Upper lobe of left lung (tissue), 6 donors: ENCODE results near the gene HOXC11. TPM values are rescaled to one million over a fixed set of nuclear protein-coding genes. Genes with fewer than 3 reads are reported as not detected.
A peak's percentile ranks its signal among the peaks of the same experiment; 100 is the strongest.

Experiments used
- ATAC-seq, 2 donors: fragments of 200-7000 bp; cut with Tn5 transposase; one replicate each; pipeline ENCODE4 v1.9.1; 2022; ENCODE audit warnings: mild to moderate bottlenecking in 2 of 2, moderate library complexity in 2 of 2; ENCODE audit not compliant: low FRiP score in 2 of 2
- DNase-seq, 2 donors: peaks; one replicate each; pipeline ENCODE4 v3.0.0-alpha.2; 2019 to 2020
- H3K27ac ChIP-seq, 4 donors: fragments of 200-600 bp; sonication (generic); one replicate each; pipeline ENCODE4 v1.5.1; 2016 to 2019
- H3K27me3 ChIP-seq, 4 donors: fragments of 200-600 bp; sonication (generic); one replicate each; pipeline ENCODE4 v1.5.1; 2017 to 2019
- H3K36me3 ChIP-seq, 4 donors: fragments of 200-600 bp; sonication (generic); one replicate each; pipeline ENCODE4 v1.5.1; 2016 to 2019
- H3K4me1 ChIP-seq, 4 donors: fragments of 200-600 bp; sonication (generic); one replicate each; pipeline ENCODE4 v1.5.1; 2018 to 2019
- H3K4me3 ChIP-seq, 4 donors: fragments of 200-600 bp; sonication (generic); one replicate each; pipeline ENCODE4 v1.5.1; 2017 to 2019; ENCODE audit warnings: mild to moderate bottlenecking in 2 of 4, moderate library complexity in 1 of 4
- H3K9me3 ChIP-seq, 4 donors: fragments of 200-600 bp; sonication (generic); one replicate each; pipeline ENCODE4 v1.5.1; 2018 to 2019
- CTCF ChIP-seq, 6 experiments: fragments of 450-650 bp in 4 of 6; fragments of 200-600 bp in 2 of 6; sonication (generic) in 2 of 6; IDR thresholded peaks; one replicate each; pipeline ENCODE4 v1.5.1; 2016 to 2019; ENCODE audit warnings: antibody characterized with exemption in 6 of 6
- EP300 ChIP-seq, 4 donors: sonication (generic); formaldehyde crosslinking; IDR thresholded peaks; one replicate each; pipeline ENCODE4 v1.5.1; 2017; ENCODE audit warnings: antibody characterized with exemption in 4 of 4, control low read depth in 2 of 4
- POLR2A ChIP-seq, 4 donors: fragments of 450-650 bp; IDR thresholded peaks; one replicate each; pipeline ENCODE4 v1.5.1; 2016 to 2017; ENCODE audit warnings: antibody characterized with exemption in 4 of 4, mild to moderate bottlenecking in 2 of 4
- POLR2AphosphoS5 ChIP-seq, 2 donors: sonication (generic); formaldehyde crosslinking; IDR thresholded peaks; one replicate each; pipeline ENCODE4 v1.5.1; 2017; ENCODE audit warnings: antibody characterized with exemption in 2 of 2
- WGBS, 2 donors: methylation state at CpG; one replicate each; pipeline ENCODE4 v1.1.5; 2017 to 2018; 5-methylcytosine and 5-hydroxymethylcytosine counted together
- total RNA-seq, 6 donors: library from RNA; depleted of rRNA in 4 of 6; stranded (reverse); fragments of >200 nt in 4 of 6; gene quantifications; one replicate each; pipeline versions ENCODE4 v1.1.0 to v1.2.1, GENCODE V29; 2016 to 2021
- donor health status: DM: no; HTN: no; CAD: no; lungs with moderate emphysema.
- donor health status: DM: no; HTN: yes; CAD: no; lungs with severe emphysema.

HOXC11 gene
- total RNA-seq, 6 donors from 2014 or later: not detected

GRCh38 chr12:53996240-53997203, 23.6 kb downstream of the HOXC11 start:
- TF ChIP-seq EP300 (IDR thresholded peaks at IDR 0.05) (no peak), POLR2AphosphoS5 (IDR thresholded peaks at IDR 0.05) (no peak), CTCF (IDR thresholded peaks at IDR 0.05) (no peak), POLR2A (IDR thresholded peaks at IDR 0.05) (no peak)
- peak in 1 of 2 donors; percentile 35 for DNase-seq
- H3K4me1 ChIP-seq: peaks cover 28 to 48% (median 39%) of the 10 kb centered on the region in 4 donors
- no peaks in the 10 kb centered on the region for H3K9me3 ChIP-seq
- H3K27me3 ChIP-seq: peaks cover 3 to 95% (median 62%) of the 10 kb centered on the region in 4 donors
- H3K36me3 ChIP-seq: no peaks in the 10 kb centered on the region
- H3K4me3 ChIP-seq: peak overlapping the region; percentile 16 to 62 (median 46)
- no peak for ATAC-seq
- no peak overlapping the region for H3K27ac ChIP-seq
- 35 to 39% methylated on average over 29 of the region's 29 CpGs for WGBS, 2 donors

- ATAC-seq (no peak), DNase-seq (peak in 1 of 2 donors; percentile 82)
- Histone ChIP-seq H3K27me3 (peaks cover 3 to 96% (median 62%) of the 10 kb centered on the region in 4 donors), H3K27ac (no peak overlapping the region), H3K36me3 (no peaks in the 10 kb centered on the region), H3K9me3 (no peaks in the 10 kb centered on the region), H3K4me1 (peaks cover 28 to 48% (median 39%) of the 10 kb centered on the region in 4 donors), H3K4me3 (no peak overlapping the region)
- no peak for TF ChIP-seq POLR2A (IDR thresholded peaks at IDR 0.05)
- WGBS, 2 donors: 16% methylated on average over 33 to 35 of the region's 35 CpGs
These were observed 24.5 kb downstream of the HOXC11 start for GRCh38 chr12:53997204-53998109.

GRCh38 chr12:53998110-53998899, 25.4 kb downstream of the HOXC11 start:
- Histone ChIP-seq H3K4me3 (no peak overlapping the region), H3K27ac (no peak overlapping the region), H3K4me1 (peaks cover 28 to 48% (median 39%) of the 10 kb centered on the region in 4 donors), H3K9me3 (no peaks in the 10 kb centered on the region), H3K36me3 (no peaks in the 10 kb centered on the region), H3K27me3 (peaks cover 3 to 100% (median 63%) of the 10 kb centered on the region in 4 donors)
- no peak for TF ChIP-seq POLR2A (IDR thresholded peaks at IDR 0.05)
- no peak for TF ChIP-seq CTCF (IDR thresholded peaks at IDR 0.05)
- TF ChIP-seq POLR2AphosphoS5 (IDR thresholded peaks at IDR 0.05): no peak
- TF ChIP-seq EP300 (IDR thresholded peaks at IDR 0.05): no peak
- ATAC-seq (no peak), DNase-seq (no peak)
- 6 to 15% methylated on average over 7 to 11 of the region's 11 CpGs for WGBS, 2 donors

GRCh38 chr12:53998900-53999236, 25.9 kb downstream of the HOXC11 start:
- no peaks in the 10 kb centered on the region for H3K9me3 ChIP-seq
- no peak overlapping the region for H3K4me3 ChIP-seq
- H3K4me1 ChIP-seq: peaks cover 28 to 48% (median 39%) of the 10 kb centered on the region in 4 donors
- TF ChIP-seq EP300 (IDR thresholded peaks at IDR 0.05) (no peak), POLR2A (IDR thresholded peaks at IDR 0.05) (no peak), CTCF (IDR thresholded peaks at IDR 0.05) (no peak), POLR2AphosphoS5 (IDR thresholded peaks at IDR 0.05) (no peak)
- no peaks in the 10 kb centered on the region for H3K36me3 ChIP-seq
- no peak for DNase-seq
- 12 to 14% methylated on average over 13 of the region's 13 CpGs for WGBS, 2 donors
- H3K27ac ChIP-seq: no peak overlapping the region
- peaks cover 3 to 100% (median 63%) of the 10 kb centered on the region in 4 donors for H3K27me3 ChIP-seq
- no peak for ATAC-seq
